ENCODE measurements around the gene FMO2. TPM values are rescaled to one million over a fixed set of nuclear protein-coding genes. Genes with fewer than 3 reads are reported as not detected.

Gene FMO2
- total RNA-seq, 2 donors from 2014 or later, result 1.1 to 1.3 TPM

- no peak for DNase-seq
- Histone ChIP-seq H3K4me1 (no peaks in the 10 kb centered on the region), H3K9me3 (no peaks in the 10 kb centered on the region), H3K27me3 (no peaks in the 10 kb centered on the region), H3K4me3 (no peak overlapping the region), H3K9ac (ENCODE audit: low read depth in 2 of 2, low read length in 2 of 2) (no peak overlapping the region), H3K36me3 (no peaks in the 10 kb centered on the region), H3K27ac (peak overlapping the region; percentile 33)
- intact Hi-C loops (cut with DNase I), result no loop called here
- TF ChIP-seq CTCF (IDR thresholded peaks at IDR 0.05), result no peak
Observed at GRCh38 chr1:171140956-171141687, 44.0 kb upstream of the FMO2 start.

- no peak for TF ChIP-seq CTCF (IDR thresholded peaks at IDR 0.05)
- DNase-seq, result peak; percentile 34
- Histone ChIP-seq H3K27ac (peak overlapping the region; percentile 33), H3K4me3 (no peak overlapping the region), H3K9ac (ENCODE audit: low read depth in 2 of 2, low read length in 2 of 2) (no peak overlapping the region), H3K9me3 (no peaks in the 10 kb centered on the region), H3K27me3 (no peaks in the 10 kb centered on the region), H3K36me3 (no peaks in the 10 kb centered on the region), H3K4me1 (no peaks in the 10 kb centered on the region)
- intact Hi-C loops (cut with DNase I), result no loop called here
Observed at GRCh38 chr1:171141688-171142415, 43.2 kb upstream of the FMO2 start.

- Histone ChIP-seq H3K9ac (ENCODE audit: low read depth in 2 of 2, low read length in 2 of 2) (no peak overlapping the region), H3K27me3 (no peaks in the 10 kb centered on the region), H3K27ac (no peak overlapping the region), H3K9me3 (no peaks in the 10 kb centered on the region), H3K4me3 (no peak overlapping the region), H3K4me1 (no peaks in the 10 kb centered on the region), H3K36me3 (no peaks in the 10 kb centered on the region)
- intact Hi-C loops (cut with DNase I), result no loop called here
- TF ChIP-seq CTCF (IDR thresholded peaks at IDR 0.05), result no peak
- DNase-seq, result peak; percentile 23
Observed at GRCh38 chr1:171142416-171143385, 42.4 kb upstream of the FMO2 start.

- intact Hi-C loops (cut with DNase I), result no loop called here
- H3K27ac ChIP-seq, result no peak overlapping the region
Observed at GRCh38 chr1:171150156-171150555, 34.9 kb upstream of the FMO2 start.

More at GRCh38 chr1:171150156-171150555, 34.9 kb upstream of the FMO2 start:
- Histone ChIP-seq H3K9ac (ENCODE audit: low read depth in 2 of 2, low read length in 2 of 2) (no peak overlapping the region), H3K4me3 (no peak overlapping the region), H3K4me1 (no peaks in the 10 kb centered on the region), H3K36me3 (no peaks in the 10 kb centered on the region), H3K27me3 (no peaks in the 10 kb centered on the region), H3K9me3 (no peaks in the 10 kb centered on the region)
- no peak for TF ChIP-seq CTCF (IDR thresholded peaks at IDR 0.05)
- no peak for DNase-seq

Data from colonic mucosa (tissue), 4 donors.